DLD1 (cell line): ENCODE measurements around the gene AGBL5.

ENCODE experiments used
- in situ Hi-C: cut with HindIII; loops from 2 replicates; pipeline ENCODE4 v1.10.0; 2017; ENCODE audit warnings: low sequenced_read_pairs

AGBL5 gene

GRCh38 chr2:27087823-27088410 lies 36.4 kb downstream of the AGBL5 start:
- in situ Hi-C loops = no loop called here

GRCh38 chr2:27088634-27089033 lies 37.2 kb downstream of the AGBL5 start:
- in situ Hi-C loops = no loop called here

- in situ Hi-C loops = no loop called here
Measured at GRCh38 chr2:27089111-27089954, 37.9 kb downstream of the AGBL5 start.

- in situ Hi-C loops = no loop called here
Measured at GRCh38 chr2:27091746-27092695, 40.6 kb downstream of the AGBL5 start.

- in situ Hi-C loops = no loop called here
Measured at GRCh38 chr2:27092696-27093429, 41.4 kb downstream of the AGBL5 start.

GRCh38 chr2:27093430-27094352 lies 42.2 kb downstream of the AGBL5 start:
- in situ Hi-C loops = no loop called here

GRCh38 chr2:27094353-27094984 lies 43.0 kb downstream of the AGBL5 start:
- in situ Hi-C loops = no loop called here

- in situ Hi-C loops = no loop called here
Measured at GRCh38 chr2:27095427-27095744, 43.9 kb downstream of the AGBL5 start.

GRCh38 chr2:27095745-27096651 lies 44.5 kb downstream of the AGBL5 start:
- in situ Hi-C loops = no loop called here

- in situ Hi-C loops = no loop called here
Measured at GRCh38 chr2:27096748-27097297, 45.4 kb downstream of the AGBL5 start.

GRCh38 chr2:27097341-27097740 lies 45.9 kb downstream of the AGBL5 start:
- in situ Hi-C loops = no loop called here

GRCh38 chr2:27099334-27099955 lies 48.0 kb downstream of the AGBL5 start:
- in situ Hi-C loops = no loop called here

- in situ Hi-C loops = no loop called here
Measured at GRCh38 chr2:27100036-27100435, 48.6 kb downstream of the AGBL5 start.

- in situ Hi-C loops = no loop called here
Measured at GRCh38 chr2:27102329-27102728, 50.9 kb downstream of the AGBL5 start.

GRCh38 chr2:27105981-27106380 lies 54.5 kb downstream of the AGBL5 start:
- in situ Hi-C loops = no loop called here

GRCh38 chr2:27108221-27108620 lies 56.8 kb downstream of the AGBL5 start:
- in situ Hi-C loops = no loop called here

GRCh38 chr2:27109083-27109482 lies 57.6 kb downstream of the AGBL5 start:
- in situ Hi-C loops = no loop called here
